Measurements from ENCODE around the gene PHACTR3.

GRCh38 chr20:59748619-59749191 lies 144.4 kb downstream of the PHACTR3 start:
- no peak for TF ChIP-seq CTCF (conservative IDR thresholded peaks at IDR 0.05)
- TF ChIP-seq ZFX (IDR thresholded peaks at IDR 0.05) = no peak

Data from C4-2B (cell line).